Stimulated activated naive CD8-positive, alpha-beta T cell treated with anti-CD3 and anti-CD28 coated beads, Interleukin-15, Interleukin-2, amounts not matched to agents 100 ng/mL and 50 ng/mL, for 24 hours (primary cell): Measurements from ENCODE around the gene MMAA.
"Not testable (repeated sequence)": the region's sequence is repeated elsewhere in the genome, so short reads cannot be mapped to it uniquely, and the experiment has no call there.

ENCODE experiments used
- H3K27ac Mint-ChIP-seq: one replicate; pipeline ENCODE4 v1.8.0; 2021; ENCODE audit warnings: mild to moderate bottlenecking, mixed read lengths
- H3K27me3 Mint-ChIP-seq: one replicate; pipeline ENCODE4 v1.8.0; 2021; ENCODE audit warnings: mixed read lengths
- H3K36me3 Mint-ChIP-seq: one replicate; pipeline ENCODE4 v1.8.0; 2021; ENCODE audit warnings: low read depth, mixed read lengths
- H3K4me1 Mint-ChIP-seq: one replicate; pipeline ENCODE4 v1.8.0; 2021; ENCODE audit warnings: low read depth, mixed read lengths
- H3K4me3 Mint-ChIP-seq: one replicate; pipeline ENCODE4 v1.8.0; 2021; ENCODE audit warnings: mild to moderate bottlenecking, mixed read lengths
- H3K9me3 Mint-ChIP-seq: one replicate; pipeline ENCODE4 v1.8.0; 2021; ENCODE audit warnings: mixed read lengths

MMAA gene

GRCh38 chr4:145618210-145618931 is 814 bp upstream of the MMAA start:
- Mint-ChIP-seq H3K9me3 (peaks cover 8% of the 10 kb centered on the region), H3K36me3 (peaks cover 17% of the 10 kb centered on the region), H3K4me3 (peak overlapping the region; percentile 97), H3K27me3 (peaks cover 4% of the 10 kb centered on the region), H3K4me1 (peaks cover 58% of the 10 kb centered on the region), H3K27ac (peak overlapping the region; percentile 100)

DNA sequence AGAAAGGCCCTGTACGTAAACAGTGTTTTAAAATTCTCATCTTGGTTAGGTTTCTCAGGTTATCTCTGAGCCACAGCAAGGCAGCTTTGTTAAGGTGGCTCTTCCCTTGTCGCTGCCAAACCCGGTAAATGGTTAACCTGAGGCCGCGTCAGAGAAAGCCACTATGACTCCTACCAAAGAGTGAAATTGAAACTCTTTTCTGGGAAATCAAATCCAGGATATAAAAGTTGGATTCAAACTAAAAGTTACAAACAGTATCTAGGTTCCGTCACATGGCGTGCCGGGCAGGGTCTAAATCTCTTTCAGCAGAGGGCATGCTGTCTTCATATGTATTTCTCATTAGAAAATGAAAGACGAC is 433 bp downstream of the MMAA start:
- peaks cover 8% of the 10 kb centered on the region for H3K9me3 Mint-ChIP-seq
- peaks cover 55% of the 10 kb centered on the region for H3K4me1 Mint-ChIP-seq
- H3K36me3 Mint-ChIP-seq: peaks cover 17% of the 10 kb centered on the region
- H3K4me3 Mint-ChIP-seq: peak overlapping the region; percentile 97
- peaks cover 2% of the 10 kb centered on the region for H3K27me3 Mint-ChIP-seq
- peak overlapping the region; percentile 100 for H3K27ac Mint-ChIP-seq

GRCh38 chr4:145622067-145622466 is 2.9 kb downstream of the MMAA start:
- peaks cover 17% of the 10 kb centered on the region for H3K36me3 Mint-ChIP-seq
- H3K9me3 Mint-ChIP-seq, H3K27ac Mint-ChIP-seq, H3K27me3 Mint-ChIP-seq: not testable (repeated sequence)
- H3K4me3 Mint-ChIP-seq: peak overlapping the region; percentile 37
- peaks cover 62% of the 10 kb centered on the region for H3K4me1 Mint-ChIP-seq

GRCh38 chr4:145623831-145624230 is 4.6 kb downstream of the MMAA start:
- no peak overlapping the region for H3K27ac Mint-ChIP-seq
- peaks cover 51% of the 10 kb centered on the region for H3K4me1 Mint-ChIP-seq
- H3K36me3 Mint-ChIP-seq: peaks cover 17% of the 10 kb centered on the region
- no peak overlapping the region for H3K4me3 Mint-ChIP-seq
- no peaks in the 10 kb centered on the region for H3K27me3 Mint-ChIP-seq
- peaks cover 8% of the 10 kb centered on the region for H3K9me3 Mint-ChIP-seq

DNA sequence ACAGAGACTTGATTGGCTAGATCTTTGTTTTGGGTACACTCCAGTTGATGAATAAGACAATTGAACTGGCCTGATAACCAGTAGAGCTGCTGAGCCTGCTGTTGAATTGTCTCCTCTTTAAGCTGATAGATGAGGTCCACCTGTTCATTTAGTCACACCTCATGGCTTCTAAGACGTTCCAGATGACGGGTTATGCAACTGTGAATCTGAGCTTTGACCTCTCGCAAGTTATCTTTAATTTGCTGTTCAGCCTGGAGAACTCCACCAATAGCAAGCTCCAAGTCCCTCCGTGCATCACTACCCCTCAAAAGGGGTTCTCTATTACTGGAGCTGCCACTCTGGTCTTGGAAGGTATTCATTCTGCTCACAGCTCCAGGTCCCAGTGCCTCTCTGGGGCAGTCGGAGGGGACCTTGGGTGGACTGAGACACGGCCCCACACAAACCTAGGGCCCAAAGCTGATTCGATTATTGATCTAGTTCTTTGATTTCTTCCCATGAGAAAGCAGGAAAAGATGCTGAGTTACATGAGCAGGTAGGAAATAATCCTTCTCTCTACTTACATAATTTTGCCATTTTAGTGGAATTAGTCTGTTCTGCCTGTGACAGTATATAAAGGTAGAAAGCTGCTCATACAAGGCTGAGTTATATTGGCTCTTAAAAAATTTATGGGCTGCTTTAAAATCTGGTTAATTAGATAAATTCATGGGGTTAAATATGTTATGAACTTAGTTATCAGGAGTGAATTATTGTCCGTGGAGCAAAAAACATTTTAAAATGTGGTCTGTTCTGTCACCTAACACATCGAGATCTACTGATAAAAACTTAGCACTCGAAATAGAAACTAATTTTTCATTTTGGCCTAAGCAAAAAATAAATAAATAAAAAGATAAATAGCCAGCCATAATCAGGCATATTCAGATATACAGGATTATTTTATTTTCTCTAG is 6.8 kb downstream of the MMAA start:
- peaks cover 8% of the 10 kb centered on the region for H3K9me3 Mint-ChIP-seq
- H3K4me3 Mint-ChIP-seq: no peak overlapping the region
- H3K27me3 Mint-ChIP-seq: no peaks in the 10 kb centered on the region
- peaks cover 40% of the 10 kb centered on the region for H3K4me1 Mint-ChIP-seq
- peaks cover 29% of the 10 kb centered on the region for H3K36me3 Mint-ChIP-seq
- H3K27ac Mint-ChIP-seq: no peak overlapping the region

DNA sequence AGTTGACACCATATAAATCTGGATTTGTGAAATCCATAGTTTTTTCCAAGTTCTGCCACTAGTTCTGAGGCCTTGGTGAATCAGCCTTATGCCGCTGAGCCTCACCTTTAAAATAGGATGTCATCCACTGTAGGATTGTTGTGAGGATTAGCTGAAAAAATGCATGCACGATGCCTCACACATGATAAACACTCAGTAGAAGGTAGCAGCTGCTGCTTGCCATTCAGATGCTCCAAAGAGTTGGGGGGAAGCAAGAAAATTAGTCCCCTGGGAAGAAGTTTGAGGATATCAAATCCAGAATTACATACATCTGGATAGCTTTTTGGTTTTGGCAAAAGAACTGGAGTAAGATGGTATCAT is 7.4 kb downstream of the MMAA start:
- peaks cover 5% of the 10 kb centered on the region for H3K9me3 Mint-ChIP-seq
- peaks cover 33% of the 10 kb centered on the region for H3K4me1 Mint-ChIP-seq
- H3K4me3 Mint-ChIP-seq: no peak overlapping the region
- peaks cover 23% of the 10 kb centered on the region for H3K36me3 Mint-ChIP-seq
- no peaks in the 10 kb centered on the region for H3K27me3 Mint-ChIP-seq
- no peak overlapping the region for H3K27ac Mint-ChIP-seq

DNA sequence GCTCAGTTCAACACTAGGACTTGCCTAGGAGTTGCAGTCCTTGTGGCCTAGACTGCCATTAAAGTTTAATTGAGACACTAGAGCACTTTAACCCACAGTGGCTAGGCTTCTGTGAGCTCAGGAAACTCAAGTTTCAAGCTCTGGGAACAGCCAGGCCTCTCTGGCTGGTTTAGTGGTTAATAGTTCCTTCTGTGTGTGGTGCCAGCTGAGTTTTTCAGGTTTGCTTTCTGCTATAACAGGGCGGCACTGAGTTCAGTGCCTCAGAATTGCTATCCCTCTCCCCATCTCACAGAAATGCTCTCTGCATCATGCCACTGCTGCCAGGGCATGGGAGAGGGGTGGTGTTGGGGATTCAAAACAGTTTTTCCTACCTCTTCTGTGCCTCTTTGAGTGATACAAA is 15.9 kb downstream of the MMAA start:
- peaks cover 6% of the 10 kb centered on the region for H3K4me1 Mint-ChIP-seq
- H3K27ac Mint-ChIP-seq: no peak overlapping the region

DNA sequence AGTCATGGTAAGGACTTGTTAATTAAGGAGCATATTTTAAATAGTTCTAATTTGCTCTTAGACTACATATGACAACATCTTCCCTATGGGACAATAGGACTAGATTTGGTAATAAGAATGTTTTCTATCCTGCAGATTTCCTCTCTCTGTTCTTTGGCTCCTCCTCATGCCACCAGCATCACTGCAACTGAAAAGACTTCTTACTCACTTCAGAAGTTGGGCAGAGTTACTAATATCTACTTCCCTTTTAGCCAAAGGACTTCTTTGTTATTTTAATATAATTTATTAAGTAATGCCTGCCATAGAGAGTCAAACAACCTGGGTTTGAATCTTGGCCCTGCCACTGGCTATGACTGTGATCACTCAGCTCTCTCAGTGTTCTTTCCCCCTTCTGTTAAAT is 16.4 kb downstream of the MMAA start:
- Mint-ChIP-seq H3K36me3 (peaks cover 31% of the 10 kb centered on the region), H3K27me3 (no peaks in the 10 kb centered on the region), H3K4me1 (peaks cover 6% of the 10 kb centered on the region), H3K27ac (no peak overlapping the region), H3K9me3 (no peaks in the 10 kb centered on the region), H3K4me3 (no peak overlapping the region)

More for the DNA sequence above, 15.9 kb downstream of the MMAA start:
- Mint-ChIP-seq H3K9me3 (no peaks in the 10 kb centered on the region), H3K36me3 (peaks cover 30% of the 10 kb centered on the region), H3K27me3 (no peaks in the 10 kb centered on the region), H3K4me3 (no peak overlapping the region)

DNA sequence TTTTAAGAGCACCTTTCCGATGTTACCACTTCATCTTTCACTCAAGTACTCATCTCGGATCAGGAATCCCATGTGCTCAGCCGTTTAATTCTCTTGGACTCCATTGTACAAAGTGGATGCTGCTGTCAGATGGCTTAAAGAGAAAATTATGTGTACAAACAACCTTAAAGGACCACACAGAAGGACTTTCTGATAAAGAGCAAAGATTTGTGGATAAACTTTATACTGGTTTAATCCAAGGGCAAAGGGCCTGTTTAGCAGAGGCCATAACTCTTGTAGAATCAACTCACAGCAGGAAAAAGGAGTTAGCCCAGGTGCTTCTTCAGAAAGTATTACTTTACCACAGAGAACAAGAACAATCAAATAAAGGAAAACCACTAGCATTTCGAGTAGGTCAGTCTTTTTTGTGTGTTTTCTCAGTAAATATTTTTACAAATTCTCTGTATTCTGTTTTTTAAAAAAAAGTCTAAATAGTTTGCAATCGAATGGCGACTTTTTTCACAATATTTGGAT is 20.1 kb downstream of the MMAA start:
- H3K36me3 Mint-ChIP-seq: peaks cover 41% of the 10 kb centered on the region
- H3K4me3 Mint-ChIP-seq: no peak overlapping the region

GRCh38 chr4:145640236-145640635 is 21.1 kb downstream of the MMAA start:
- H3K9me3 Mint-ChIP-seq, H3K27ac Mint-ChIP-seq, H3K4me3 Mint-ChIP-seq, H3K4me1 Mint-ChIP-seq, H3K27me3 Mint-ChIP-seq: not testable (repeated sequence)
- peaks cover 46% of the 10 kb centered on the region for H3K36me3 Mint-ChIP-seq

More for the DNA sequence above, 20.1 kb downstream of the MMAA start:
- peaks cover 5% of the 10 kb centered on the region for H3K4me1 Mint-ChIP-seq
- no peak overlapping the region for H3K27ac Mint-ChIP-seq
- no peaks in the 10 kb centered on the region for H3K9me3 Mint-ChIP-seq
- H3K27me3 Mint-ChIP-seq: no peaks in the 10 kb centered on the region

- Mint-ChIP-seq H3K27ac (no peak overlapping the region), H3K4me1 (peaks cover 4% of the 10 kb centered on the region), H3K36me3 (peaks cover 55% of the 10 kb centered on the region), H3K9me3 (no peaks in the 10 kb centered on the region), H3K27me3 (no peaks in the 10 kb centered on the region), H3K4me3 (no peak overlapping the region)
Observed at GRCh38 chr4:145643295-145643694, 24.1 kb downstream of the MMAA start.

- H3K4me3 Mint-ChIP-seq: no peak overlapping the region
Observed at GRCh38 chr4:145644699-145645098, 25.5 kb downstream of the MMAA start.

GRCh38 chr4:145656156-145656555 is 37.0 kb downstream of the MMAA start:
- H3K4me3 Mint-ChIP-seq: no peak overlapping the region
- H3K36me3 Mint-ChIP-seq: peaks cover 73% of the 10 kb centered on the region
- H3K27ac Mint-ChIP-seq: no peak overlapping the region
- H3K4me1 Mint-ChIP-seq: no peaks in the 10 kb centered on the region
- H3K9me3 Mint-ChIP-seq: peaks cover 12% of the 10 kb centered on the region
- no peaks in the 10 kb centered on the region for H3K27me3 Mint-ChIP-seq

More at GRCh38 chr4:145644699-145645098, 25.5 kb downstream of the MMAA start:
- H3K9me3 Mint-ChIP-seq: no peaks in the 10 kb centered on the region
- H3K36me3 Mint-ChIP-seq: peaks cover 50% of the 10 kb centered on the region
- H3K27me3 Mint-ChIP-seq: no peaks in the 10 kb centered on the region
- peaks cover 4% of the 10 kb centered on the region for H3K4me1 Mint-ChIP-seq
- no peak overlapping the region for H3K27ac Mint-ChIP-seq

DNA sequence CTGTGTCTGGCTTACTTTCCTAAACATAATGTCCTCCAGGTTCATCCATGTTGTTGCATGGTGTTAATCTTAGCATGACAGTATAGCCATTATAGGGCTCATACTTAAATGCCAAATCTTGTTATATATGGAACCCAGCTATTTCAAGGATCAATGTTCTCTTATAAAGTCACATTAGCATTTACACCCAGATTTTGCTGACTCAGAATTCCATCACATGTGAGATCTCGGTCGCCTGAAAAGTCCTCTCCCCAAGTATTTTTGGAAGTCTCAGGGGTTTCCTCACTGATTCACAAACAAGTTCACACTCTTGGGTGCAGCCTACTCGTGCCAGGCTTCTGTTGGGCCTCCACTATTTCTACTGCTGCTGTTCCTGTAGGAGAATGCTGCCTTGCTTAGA is 40.9 kb downstream of the MMAA start:
- Mint-ChIP-seq H3K4me3 (no peak overlapping the region), H3K9me3 (peaks cover 34% of the 10 kb centered on the region), H3K27me3 (no peaks in the 10 kb centered on the region), H3K36me3 (peaks cover 72% of the 10 kb centered on the region), H3K27ac (no peak overlapping the region), H3K4me1 (no peaks in the 10 kb centered on the region)

GRCh38 chr4:145663194-145663593 is 44.0 kb downstream of the MMAA start:
- H3K36me3 Mint-ChIP-seq: peaks cover 46% of the 10 kb centered on the region
- no peaks in the 10 kb centered on the region for H3K27me3 Mint-ChIP-seq
- no peaks in the 10 kb centered on the region for H3K4me1 Mint-ChIP-seq
- no peak overlapping the region for H3K27ac Mint-ChIP-seq
- H3K4me3 Mint-ChIP-seq: no peak overlapping the region
- H3K9me3 Mint-ChIP-seq: peaks cover 32% of the 10 kb centered on the region
